H9 (cell line): ENCODE data around the gene UBE3C. TPM values are rescaled to one million over a fixed set of nuclear protein-coding genes. Genes with fewer than 3 reads are reported as not detected.
A peak's percentile ranks its signal among the peaks of the same experiment; 100 is the strongest.

Experiments
- DNase-seq: peaks from one replicate; pipeline ENCODE4 v3.0.0-alpha.2; 2017
- H2AFZ ChIP-seq: one replicate; pipeline ENCODE4 v1.6.1; 2013; ENCODE audit warnings: mild to moderate bottlenecking, low read length, control low read depth, moderate library complexity
- H2AK5ac ChIP-seq: 2 replicates; pipeline ENCODE4 v1.6.1; 2013; ENCODE audit warnings: low read length, control low read depth, mixed read lengths; ENCODE audit not compliant: insufficient read length
- H2BK120ac ChIP-seq: one replicate; pipeline ENCODE4 v1.6.1; 2013; ENCODE audit warnings: low read depth, mild to moderate bottlenecking, low read length, control low read depth, inconsistent platforms; ENCODE audit not compliant: poor library complexity, severe bottlenecking
- H2BK12ac ChIP-seq: 2 replicates; pipeline ENCODE4 v1.6.1; 2013; ENCODE audit warnings: low read length, control low read depth, mixed read lengths, low read depth; ENCODE audit not compliant: insufficient read length
- H2BK15ac ChIP-seq: 2 replicates; pipeline ENCODE4 v1.6.1; 2013; ENCODE audit warnings: low read depth, low read length, control low read depth
- H2BK20ac ChIP-seq: one replicate; pipeline ENCODE4 v1.6.1; 2013; ENCODE audit warnings: low read depth, mild to moderate bottlenecking, low read length, control low read depth, inconsistent platforms; ENCODE audit not compliant: poor library complexity, severe bottlenecking
- H2BK5ac ChIP-seq: 2 replicates; pipeline ENCODE4 v1.6.1; 2013; ENCODE audit warnings: low read length, control low read depth, mixed read lengths; ENCODE audit not compliant: insufficient read length
- H3K14ac ChIP-seq: 2 replicates; pipeline ENCODE4 v1.6.1; 2013; ENCODE audit warnings: low read length, control low read depth; ENCODE audit not compliant: insufficient read depth
- H3K18ac ChIP-seq: 2 replicates; pipeline ENCODE4 v1.6.1; 2013; ENCODE audit warnings: low read depth, mild to moderate bottlenecking, mixed read lengths, low read length, control low read depth; ENCODE audit not compliant: insufficient read length
- H3K23ac ChIP-seq: 2 replicates; pipeline ENCODE4 v1.6.1; 2013; ENCODE audit warnings: low read length, control low read depth, mixed read lengths, low read depth; ENCODE audit not compliant: insufficient read length
- H3K23me2 ChIP-seq: 2 replicates; pipeline ENCODE4 v1.6.1; 2013; ENCODE audit warnings: low read depth, mild to moderate bottlenecking, mixed read lengths, low read length, control low read depth; ENCODE audit not compliant: insufficient read length, poor library complexity, severe bottlenecking
- H3K27ac ChIP-seq: 2 replicates; pipeline ENCODE4 v1.5.1; 2013; ENCODE audit warnings: low read length, control low read depth, mixed read lengths, low read depth; ENCODE audit not compliant: insufficient read length
- H3K27me3 ChIP-seq: 2 replicates; pipeline ENCODE4 v1.6.1; 2013; ENCODE audit warnings: low read length, control low read depth, inconsistent platforms; ENCODE audit not compliant: insufficient read depth
- H3K4ac ChIP-seq: 2 replicates; pipeline ENCODE4 v1.6.1; 2013; ENCODE audit warnings: low read depth, mild to moderate bottlenecking, control low read depth, inconsistent platforms, low read length, moderate library complexity
- H3K4me1 ChIP-seq: 2 replicates; pipeline ENCODE4 v1.6.1; 2013; ENCODE audit warnings: low read length, control low read depth, inconsistent platforms; ENCODE audit not compliant: insufficient read depth
- H3K4me2 ChIP-seq: 2 replicates; pipeline ENCODE4 v1.6.1; 2013; ENCODE audit warnings: low read length, control low read depth, mixed read lengths; ENCODE audit not compliant: insufficient read length, insufficient read depth
- H3K56ac ChIP-seq: 2 replicates; pipeline ENCODE4 v1.6.1; 2013; ENCODE audit warnings: low read depth, mild to moderate bottlenecking, mixed read lengths, low read length, control low read depth; ENCODE audit not compliant: insufficient read length
- H3K79me1 ChIP-seq: 2 replicates; pipeline ENCODE4 v1.6.1; 2013; ENCODE audit warnings: low read depth, mild to moderate bottlenecking, moderate library complexity, low read length, control low read depth, inconsistent platforms; ENCODE audit not compliant: insufficient read depth, poor library complexity, severe bottlenecking
- H3K79me2 ChIP-seq: 2 replicates; pipeline ENCODE4 v1.6.1; 2013; ENCODE audit warnings: low read length, control low read depth, inconsistent platforms; ENCODE audit not compliant: insufficient read depth
- H3K9ac ChIP-seq: 2 replicates; pipeline ENCODE4 v1.6.1; 2013; ENCODE audit warnings: low read length, control low read depth, mixed read lengths; ENCODE audit not compliant: insufficient read length; ENCODE audit errors: extremely low read depth
- H3K9me3 ChIP-seq: one replicate; pipeline ENCODE4 v1.6.1; 2013; ENCODE audit warnings: low read depth, low read length, inconsistent platforms; ENCODE audit not compliant: control insufficient read depth
- H3T11ph ChIP-seq: one replicate; pipeline ENCODE4 v1.6.1; 2013; ENCODE audit warnings: mild to moderate bottlenecking, low read length, control low read depth, inconsistent platforms
- H4K20me1 ChIP-seq: one replicate; pipeline ENCODE4 v1.6.1; 2013; ENCODE audit not compliant: control insufficient read depth, insufficient read length, insufficient read depth
- H4K5ac ChIP-seq: 2 replicates; pipeline ENCODE4 v1.6.1; 2013; ENCODE audit warnings: low read depth, mild to moderate bottlenecking, mixed read lengths, low read length, control low read depth; ENCODE audit not compliant: insufficient read length
- H4K8ac ChIP-seq: replicated peaks from 2 replicates; pipeline ENCODE4 v1.6.1; 2013; ENCODE audit warnings: low read length, control low read depth, mixed read lengths, low read depth; ENCODE audit not compliant: insufficient read length
- H4K91ac ChIP-seq: 2 replicates; pipeline ENCODE4 v1.6.1; 2013; ENCODE audit warnings: low read depth, mild to moderate bottlenecking, moderate library complexity, mixed read lengths, low read length, control low read depth; ENCODE audit not compliant: insufficient read length
- H3K27ac Mint-ChIP-seq, 3 experiments: 2 replicates in 2 of 3; 3 replicates in 1 of 3; pipeline ENCODE4 v1.8.0; 2020 to 2021; ENCODE audit warnings: mixed read lengths in 3 of 3, mild to moderate bottlenecking in 1 of 3, moderate library complexity in 1 of 3
- H3K27me3 Mint-ChIP-seq: 2 replicates; pipeline ENCODE4 v1.8.0; 2021; ENCODE audit warnings: low read depth, mild to moderate bottlenecking, moderate library complexity, mixed read lengths
- H3K36me3 Mint-ChIP-seq, 3 experiments: 2 replicates in 2 of 3; 3 replicates in 1 of 3; pipeline ENCODE4 v1.8.0; 2020 to 2021; ENCODE audit warnings: low read depth in 3 of 3, mixed read lengths in 3 of 3; ENCODE audit not compliant: insufficient read depth in 1 of 3
- H3K4me1 Mint-ChIP-seq, 2 experiments: 2 replicates each; pipeline ENCODE4 v1.8.0; 2020; ENCODE audit warnings: mixed read lengths in 2 of 2
- H3K4me3 Mint-ChIP-seq, 2 experiments: 2 replicates in 1 of 2; 3 replicates in 1 of 2; pipeline ENCODE4 v1.8.0; 2020 to 2021; ENCODE audit warnings: mild to moderate bottlenecking in 2 of 2, mixed read lengths in 2 of 2, moderate library complexity in 1 of 2
- H3K9me3 Mint-ChIP-seq, 2 experiments: 2 replicates in 1 of 2; 3 replicates in 1 of 2; pipeline ENCODE4 v1.8.0; 2020; ENCODE audit warnings: mild to moderate bottlenecking in 2 of 2, mixed read lengths in 2 of 2, moderate library complexity in 1 of 2
- WGBS: extraction: QIAGEN DNeasy Blood & Tissue Kit; methylation state at CpG from one replicate; pipeline ENCODE4 v1.1.7; 2013; ENCODE audit warnings: missing lambda C conversion rate, low lambda C conversion rate, mixed read lengths; ENCODE audit not compliant: insufficient read length; ENCODE audit errors: extremely low coverage; 5-methylcytosine and 5-hydroxymethylcytosine counted together
- total RNA-seq: library from RNA; stranded (reverse); gene quantifications from 2 replicates; pipeline ENCODE4 v1.2.1, GENCODE V29; 2021
- TF ChIP-seq, protein P1 (sequence below): fragments of 200-600 bp; sonication (generic); conservative IDR thresholded peaks from 3 replicates; pipeline ENCODE4 v1.8.0; 2021; ENCODE audit warnings: antibody characterized with exemption, mild to moderate bottlenecking

The UBE3C gene
- total RNA-seq, 1 experiment from 2014 or later, result 63.3 TPM

DNA sequence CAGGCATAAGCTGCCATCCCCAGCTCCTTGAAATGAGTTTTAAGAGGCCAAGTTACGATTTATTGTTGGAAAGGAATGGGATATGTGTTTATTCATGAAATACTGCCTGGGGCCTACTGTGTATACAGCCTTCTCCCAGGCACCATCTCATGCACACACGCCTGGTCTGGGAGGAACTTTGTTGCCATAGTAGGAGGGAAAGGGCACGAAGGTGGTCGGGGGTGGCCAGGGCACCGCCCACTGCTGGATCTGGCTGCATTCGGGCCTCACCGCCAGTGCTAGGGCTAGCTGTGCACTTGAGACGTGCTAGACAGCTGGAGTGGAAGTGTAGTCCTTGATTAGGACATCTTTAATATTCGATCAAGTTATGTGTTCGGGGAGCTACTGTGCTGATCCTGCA lies 84.0 kb downstream of the UBE3C start:
- Mint-ChIP-seq H3K27me3 (no peaks in the 10 kb centered on the region), H3K36me3 (peaks cover 18 to 75% (median 57%) of the 10 kb centered on the region in 3 experiments; a peak in 6 of 7 replicates), H3K4me1 (no peaks in the 10 kb centered on the region), H3K9me3 (no peaks in the 10 kb centered on the region), H3K27ac (peak overlapping the region in 2 of 3 experiments; percentile 26 to 29; a peak in 1 of 7 replicates), H3K4me3 (no peak overlapping the region; a peak in 1 of 5 replicates)
- TF ChIP-seq, protein P1, sequence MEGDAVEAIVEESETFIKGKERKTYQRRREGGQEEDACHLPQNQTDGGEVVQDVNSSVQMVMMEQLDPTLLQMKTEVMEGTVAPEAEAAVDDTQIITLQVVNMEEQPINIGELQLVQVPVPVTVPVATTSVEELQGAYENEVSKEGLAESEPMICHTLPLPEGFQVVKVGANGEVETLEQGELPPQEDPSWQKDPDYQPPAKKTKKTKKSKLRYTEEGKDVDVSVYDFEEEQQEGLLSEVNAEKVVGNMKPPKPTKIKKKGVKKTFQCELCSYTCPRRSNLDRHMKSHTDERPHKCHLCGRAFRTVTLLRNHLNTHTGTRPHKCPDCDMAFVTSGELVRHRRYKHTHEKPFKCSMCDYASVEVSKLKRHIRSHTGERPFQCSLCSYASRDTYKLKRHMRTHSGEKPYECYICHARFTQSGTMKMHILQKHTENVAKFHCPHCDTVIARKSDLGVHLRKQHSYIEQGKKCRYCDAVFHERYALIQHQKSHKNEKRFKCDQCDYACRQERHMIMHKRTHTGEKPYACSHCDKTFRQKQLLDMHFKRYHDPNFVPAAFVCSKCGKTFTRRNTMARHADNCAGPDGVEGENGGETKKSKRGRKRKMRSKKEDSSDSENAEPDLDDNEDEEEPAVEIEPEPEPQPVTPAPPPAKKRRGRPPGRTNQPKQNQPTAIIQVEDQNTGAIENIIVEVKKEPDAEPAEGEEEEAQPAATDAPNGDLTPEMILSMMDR, result no peak
- no peak overlapping the region for H2BK12ac ChIP-seq
- H4K91ac ChIP-seq, result no peak overlapping the region
- no peaks in the 10 kb centered on the region for H4K20me1 ChIP-seq
- no peak overlapping the region for H3K4ac ChIP-seq
- WGBS, result no CpG with 5 or more reads among the region's 10 CpGs
- H2AFZ ChIP-seq, result no peak overlapping the region
- H3K18ac ChIP-seq, result no peak overlapping the region
- no peak overlapping the region for H2AK5ac ChIP-seq
- H3K56ac ChIP-seq, result no peak overlapping the region
- no peak overlapping the region for H2BK120ac ChIP-seq
- H3K14ac ChIP-seq, result no peak overlapping the region
- H2BK5ac ChIP-seq, result no peak overlapping the region
- H3K79me1 ChIP-seq, result no peaks in the 10 kb centered on the region
- no peak overlapping the region for H3K27ac ChIP-seq
- no peak overlapping the region for H3K23ac ChIP-seq
- no peaks in the 10 kb centered on the region for H3K79me2 ChIP-seq
- H3K4me2 ChIP-seq, result no peak overlapping the region
- H3T11ph ChIP-seq, result no peak overlapping the region
- no peaks in the 10 kb centered on the region for H3K27me3 ChIP-seq
- no peaks in the 10 kb centered on the region for H3K23me2 ChIP-seq
- H3K9me3 ChIP-seq, result no peaks in the 10 kb centered on the region
- no peaks in the 10 kb centered on the region for H3K4me1 ChIP-seq
- no peak overlapping the region for H2BK15ac ChIP-seq
- H4K8ac ChIP-seq, result no peak overlapping the region
- no peak overlapping the region for H3K9ac ChIP-seq
- no peak overlapping the region for H4K5ac ChIP-seq
- no peak overlapping the region for H2BK20ac ChIP-seq
- DNase-seq, result no peak
